AG09319 (cell line): ENCODE data around the gene TSC22D3.
"Not testable (repeated sequence)": the region's sequence is repeated elsewhere in the genome, so short reads cannot be mapped to it uniquely, and the experiment has no call there.

Experiments used
- DNase-seq: peaks from one replicate; pipeline ENCODE4 v3.0.0-alpha.2; 2010; ENCODE audit warnings: low read depth; ENCODE audit errors: extremely low read depth
- TF ChIP-seq, protein P1 (sequence below): IDR thresholded peaks from 2 replicates; pipeline ENCODE4 v1.5.1; 2011; ENCODE audit warnings: low read depth, mild to moderate bottlenecking, inconsistent platforms, low read length, moderate library complexity

The TSC22D3 gene

GRCh38 chrX:107674480-107675364, 100.9 kb downstream of the TSC22D3 start:
- TF ChIP-seq, protein P1, sequence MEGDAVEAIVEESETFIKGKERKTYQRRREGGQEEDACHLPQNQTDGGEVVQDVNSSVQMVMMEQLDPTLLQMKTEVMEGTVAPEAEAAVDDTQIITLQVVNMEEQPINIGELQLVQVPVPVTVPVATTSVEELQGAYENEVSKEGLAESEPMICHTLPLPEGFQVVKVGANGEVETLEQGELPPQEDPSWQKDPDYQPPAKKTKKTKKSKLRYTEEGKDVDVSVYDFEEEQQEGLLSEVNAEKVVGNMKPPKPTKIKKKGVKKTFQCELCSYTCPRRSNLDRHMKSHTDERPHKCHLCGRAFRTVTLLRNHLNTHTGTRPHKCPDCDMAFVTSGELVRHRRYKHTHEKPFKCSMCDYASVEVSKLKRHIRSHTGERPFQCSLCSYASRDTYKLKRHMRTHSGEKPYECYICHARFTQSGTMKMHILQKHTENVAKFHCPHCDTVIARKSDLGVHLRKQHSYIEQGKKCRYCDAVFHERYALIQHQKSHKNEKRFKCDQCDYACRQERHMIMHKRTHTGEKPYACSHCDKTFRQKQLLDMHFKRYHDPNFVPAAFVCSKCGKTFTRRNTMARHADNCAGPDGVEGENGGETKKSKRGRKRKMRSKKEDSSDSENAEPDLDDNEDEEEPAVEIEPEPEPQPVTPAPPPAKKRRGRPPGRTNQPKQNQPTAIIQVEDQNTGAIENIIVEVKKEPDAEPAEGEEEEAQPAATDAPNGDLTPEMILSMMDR = no peak
- DNase-seq = no peak

GRCh38 chrX:107673933-107674479, 101.6 kb downstream of the TSC22D3 start:
- TF ChIP-seq, protein P1 = no peak
- no peak for DNase-seq

DNA sequence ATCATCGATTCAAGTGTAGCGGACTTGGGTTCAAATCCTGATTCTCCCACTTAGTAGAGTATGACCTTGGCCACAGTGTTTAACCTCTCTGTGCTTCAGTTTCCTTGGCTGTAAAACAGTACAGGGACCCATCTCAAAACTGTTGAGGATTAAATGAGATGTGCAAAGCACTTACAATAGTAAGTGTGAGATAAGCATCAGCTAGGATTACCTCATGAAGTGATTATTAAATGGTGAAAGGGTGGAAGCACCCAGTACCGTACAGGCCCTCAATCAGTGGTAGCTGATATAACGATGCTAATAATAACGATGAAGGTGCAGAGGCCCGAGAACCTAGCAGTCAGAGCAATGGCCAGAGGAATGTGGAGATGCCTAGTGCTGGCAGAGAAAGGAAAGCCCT, 102.2 kb downstream of the TSC22D3 start:
- TF ChIP-seq, protein P1 = no peak
- DNase-seq = no peak

DNA sequence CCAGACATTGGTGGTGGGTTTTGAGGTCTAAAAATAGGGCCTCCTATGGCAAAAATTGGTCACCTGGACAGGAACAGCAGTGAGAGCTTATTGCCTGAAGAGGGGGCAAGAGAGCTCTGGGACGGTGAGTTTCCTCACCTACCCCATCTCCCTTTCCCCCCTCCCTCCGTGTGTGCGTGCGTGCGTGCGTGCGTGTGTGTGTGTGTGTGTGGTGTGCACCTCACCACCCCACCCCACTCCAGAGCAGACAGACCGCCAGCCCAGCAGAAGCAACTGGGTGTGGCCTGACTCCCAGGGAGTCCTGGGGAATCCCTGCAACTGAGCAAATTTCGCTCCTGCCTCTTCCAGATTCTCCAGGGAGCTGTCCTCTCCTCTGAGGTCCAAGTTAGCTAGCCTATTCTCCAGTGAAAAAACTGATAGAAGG, 102.6 kb downstream of the TSC22D3 start:
- TF ChIP-seq, protein P1 = peak; percentile 62
- no peak for DNase-seq

- not testable (repeated sequence) for DNase-seq
These were observed 104.3 kb downstream of the TSC22D3 start for GRCh38 chrX:107671256-107671655.

GRCh38 chrX:107669885-107670628, 105.5 kb downstream of the TSC22D3 start:
- DNase-seq = no peak
- TF ChIP-seq, protein P1 = no peak

DNA sequence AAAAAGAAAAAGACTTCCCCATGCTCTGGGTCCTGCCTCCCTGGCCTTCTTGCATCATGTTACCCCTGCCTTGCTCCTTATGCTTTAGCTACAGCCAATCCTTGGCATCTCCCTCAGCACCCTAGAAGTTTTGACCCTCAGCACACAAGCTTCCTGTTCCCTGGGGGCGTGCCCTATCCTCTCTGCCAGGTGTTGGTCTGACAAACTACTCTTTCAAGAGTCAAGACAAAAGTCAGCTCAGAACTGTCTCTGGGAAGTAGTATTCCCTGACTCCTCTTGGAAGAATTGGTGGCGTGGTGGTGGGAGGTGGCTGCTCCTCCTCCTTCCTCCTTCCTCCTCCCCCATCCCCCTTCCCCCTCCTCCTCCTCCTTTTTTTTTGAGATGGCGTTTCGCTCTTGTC, 106.3 kb downstream of the TSC22D3 start:
- DNase-seq = no peak
- TF ChIP-seq, protein P1 = no peak

DNA sequence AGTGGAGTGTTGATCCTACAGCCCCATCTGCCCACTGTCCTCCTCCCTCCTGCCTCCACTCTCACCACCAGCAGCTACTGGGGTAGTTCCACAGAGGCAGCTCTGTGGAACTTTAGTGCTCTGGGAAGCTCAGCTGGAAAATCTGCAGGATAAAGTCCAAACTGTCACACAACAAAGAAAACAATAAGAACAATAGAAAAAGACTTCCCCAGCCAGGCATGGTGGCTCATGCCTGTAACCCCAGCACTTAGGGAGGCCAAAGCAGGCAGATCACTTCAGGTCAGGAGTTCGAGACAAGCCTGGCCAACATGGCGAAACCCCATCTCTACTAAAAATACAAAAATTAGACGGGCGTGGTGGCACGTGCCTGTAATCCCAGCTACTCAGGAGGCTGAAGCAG, 106.9 kb downstream of the TSC22D3 start:
- DNase-seq = not testable (repeated sequence)
